HG02623 (cell line): Measurements from ENCODE around the gene ARHGAP15.
A peak's percentile ranks its signal among the peaks of the same experiment; 100 is the strongest.
"Not testable (repeated sequence)": the region's sequence is repeated elsewhere in the genome, so short reads cannot be mapped to it uniquely, and the experiment has no call there.

Experiments used
- ATAC-seq: cut with Tn5 transposase; IDR thresholded peaks from one replicate; pipeline ENCODE4 v1.9.1; 2021; ENCODE audit warnings: moderate library complexity; ENCODE audit not compliant: unreplicated experiment

Gene ARHGAP15

DNA sequence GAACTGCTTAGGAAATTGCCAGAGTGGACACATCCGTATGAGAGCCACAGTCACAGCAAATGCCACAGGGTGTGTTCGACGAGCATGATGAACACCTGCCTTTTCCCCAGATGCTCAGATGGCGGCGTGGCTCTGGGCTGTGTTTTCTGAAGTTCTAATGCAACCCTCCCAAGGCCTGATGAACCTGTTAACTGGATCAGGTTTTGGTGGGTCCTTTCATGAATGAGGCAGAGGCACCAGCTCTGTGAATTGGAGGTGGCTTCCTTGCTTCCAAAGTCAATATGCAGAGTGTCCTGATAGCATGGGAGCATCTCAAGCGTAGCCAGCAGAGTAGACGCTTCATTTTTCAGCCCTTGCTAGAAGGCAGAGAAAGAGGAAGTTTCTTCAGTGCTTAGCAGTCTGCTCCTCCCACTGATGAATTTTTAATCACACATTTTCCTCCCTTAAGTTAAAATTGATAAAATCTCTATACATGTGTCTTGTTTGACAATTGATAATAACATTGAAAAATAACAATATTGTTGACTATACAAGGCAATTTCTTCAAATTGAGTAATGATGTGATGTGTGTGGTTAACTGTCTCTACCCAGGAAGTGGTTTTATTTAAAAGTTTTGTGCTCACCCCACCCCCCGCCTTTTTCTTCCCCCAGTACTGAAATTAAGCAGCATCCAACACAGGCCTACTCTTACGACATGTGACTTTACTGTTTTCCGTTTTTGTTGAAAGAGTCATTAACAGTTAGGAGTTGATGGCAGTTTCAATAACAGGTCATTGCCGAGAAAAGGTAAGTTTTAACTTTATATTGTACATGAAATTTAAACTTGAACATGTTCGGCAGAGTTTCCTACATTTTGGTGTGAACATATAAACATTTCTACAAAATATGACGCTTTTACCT lies at the start of gene ARHGAP15:
TSS of gene ARHGAP15 (plus strand) at position 739 of the 900 bp plus-strand sequence.
- ATAC-seq: peak; percentile 91

DNA sequence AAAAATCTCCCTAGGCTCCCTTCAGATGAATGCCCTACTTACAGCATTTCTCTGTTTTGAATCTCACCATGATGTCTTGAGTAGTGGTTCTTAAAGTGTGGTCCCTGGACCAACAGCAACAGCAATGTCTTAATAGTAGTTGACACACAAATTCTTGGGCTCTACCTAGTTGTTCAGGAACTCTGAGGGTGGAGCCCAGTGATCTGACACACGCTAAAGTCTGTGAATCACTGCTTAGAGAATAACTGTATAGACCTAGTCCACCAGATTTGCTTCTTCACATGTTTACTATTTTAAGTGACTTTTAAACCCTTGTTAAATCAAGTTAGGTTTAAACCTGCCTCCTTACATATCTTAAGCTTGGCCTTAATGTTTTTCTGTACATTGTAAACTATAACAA lies 47.6 kb upstream of the ARHGAP15 start:
- no peak for ATAC-seq

DNA sequence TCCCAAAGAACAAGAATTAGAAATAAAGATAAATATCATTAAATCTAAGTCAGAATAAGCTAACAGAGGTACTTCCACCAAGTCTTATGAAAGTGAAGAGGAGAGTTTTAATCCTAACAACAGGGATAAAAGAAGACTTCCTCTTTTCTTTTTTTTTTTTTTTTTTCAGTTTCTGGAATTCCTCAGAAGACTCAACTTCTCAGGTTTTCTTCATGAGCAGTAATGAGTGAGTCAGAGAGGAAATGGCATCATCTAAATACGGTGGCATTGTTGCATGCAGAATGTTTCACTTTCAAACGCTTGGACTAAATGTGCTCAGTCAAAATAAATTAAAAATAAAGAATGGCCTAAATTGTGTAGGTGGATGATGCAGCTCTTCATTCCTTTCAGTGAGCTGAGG lies 45.6 kb upstream of the ARHGAP15 start:
- ATAC-seq: no peak

DNA sequence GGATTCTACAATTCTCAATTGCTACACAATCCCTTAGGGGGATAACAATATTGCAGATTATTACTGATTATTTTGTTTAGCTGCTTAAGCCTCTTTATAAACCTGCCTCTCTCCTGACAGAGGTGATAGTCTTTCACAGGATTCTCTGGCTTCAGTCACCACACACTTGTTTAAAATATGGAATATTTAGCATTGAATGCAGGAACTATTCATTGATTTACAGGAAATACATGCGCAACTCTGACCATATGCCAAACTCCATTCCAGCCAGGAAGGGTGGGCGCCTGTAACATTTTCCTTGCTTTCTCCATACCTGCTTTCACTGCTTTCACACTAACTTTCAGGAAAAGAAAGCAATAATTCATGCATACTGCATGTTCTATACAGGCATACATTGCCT lies 44.8 kb upstream of the ARHGAP15 start:
- ATAC-seq: no peak

DNA sequence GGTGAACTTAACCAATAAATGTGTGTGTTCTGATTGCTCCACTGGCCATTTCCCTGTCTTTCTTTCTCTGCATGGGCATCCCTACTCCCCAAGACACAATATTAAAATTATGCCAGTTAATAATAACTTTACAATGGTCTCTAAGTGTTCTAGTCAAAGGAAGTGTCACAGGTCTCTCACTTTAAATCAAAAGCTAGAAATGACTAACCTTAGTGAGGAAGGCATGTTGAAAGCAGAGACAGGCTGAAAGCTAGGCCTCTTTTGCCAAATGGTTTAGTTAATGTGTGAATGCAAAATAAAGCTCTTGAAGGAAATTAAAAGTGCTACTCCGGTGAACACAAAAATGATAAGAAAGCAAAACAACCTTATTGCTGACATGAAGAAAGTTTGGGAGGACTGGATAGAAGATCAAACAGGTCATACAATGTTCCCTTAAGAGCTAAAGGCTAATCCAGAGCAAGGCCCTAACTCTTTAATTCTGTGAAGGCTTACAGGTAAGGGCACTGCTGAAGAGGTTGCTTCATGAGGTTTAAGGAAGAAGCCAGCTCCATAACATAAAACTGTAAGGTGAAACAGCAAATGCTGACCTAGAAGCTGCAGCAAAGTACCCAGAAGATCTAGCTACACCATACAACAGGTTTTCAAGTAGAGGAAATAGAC lies 44.0 kb upstream of the ARHGAP15 start:
- peak; percentile 63 for ATAC-seq

DNA sequence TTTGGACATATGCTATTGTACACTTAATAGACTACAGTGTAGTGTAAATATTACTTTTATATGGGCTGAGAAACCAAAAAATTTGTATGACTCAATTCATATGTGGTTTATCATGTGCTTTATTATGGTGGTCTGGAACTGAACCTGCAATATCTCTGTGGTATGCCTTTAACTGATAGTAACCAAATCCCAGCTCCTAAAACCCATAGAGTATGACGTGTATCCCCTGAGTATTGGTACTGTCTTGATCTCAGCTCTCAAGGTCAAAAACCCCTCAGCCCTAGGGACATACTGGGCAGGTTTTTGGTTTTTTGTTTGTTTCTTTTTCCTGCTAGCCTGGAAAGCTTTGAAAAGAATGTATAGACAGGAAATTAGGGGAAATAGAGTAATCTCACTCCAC lies 42.2 kb upstream of the ARHGAP15 start:
- no peak for ATAC-seq

DNA sequence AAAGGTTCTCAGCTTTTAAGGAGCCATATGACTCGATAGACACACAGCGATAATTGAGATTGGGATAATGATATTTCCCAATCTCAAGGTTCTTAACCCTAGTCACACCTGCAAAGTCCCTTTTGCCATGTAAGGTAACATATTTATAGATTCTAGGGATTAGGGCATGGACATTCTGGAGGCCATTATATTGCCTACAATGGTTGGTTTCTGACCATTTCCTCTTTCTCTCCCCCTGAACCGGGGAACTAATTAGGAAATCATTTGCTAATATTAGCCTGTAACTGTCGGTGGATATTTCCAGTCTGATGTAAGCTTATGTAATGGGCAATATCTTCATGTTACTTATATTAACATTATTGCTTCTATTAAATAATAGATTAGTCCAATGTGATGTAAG lies 40.8 kb upstream of the ARHGAP15 start:
- ATAC-seq: no peak

DNA sequence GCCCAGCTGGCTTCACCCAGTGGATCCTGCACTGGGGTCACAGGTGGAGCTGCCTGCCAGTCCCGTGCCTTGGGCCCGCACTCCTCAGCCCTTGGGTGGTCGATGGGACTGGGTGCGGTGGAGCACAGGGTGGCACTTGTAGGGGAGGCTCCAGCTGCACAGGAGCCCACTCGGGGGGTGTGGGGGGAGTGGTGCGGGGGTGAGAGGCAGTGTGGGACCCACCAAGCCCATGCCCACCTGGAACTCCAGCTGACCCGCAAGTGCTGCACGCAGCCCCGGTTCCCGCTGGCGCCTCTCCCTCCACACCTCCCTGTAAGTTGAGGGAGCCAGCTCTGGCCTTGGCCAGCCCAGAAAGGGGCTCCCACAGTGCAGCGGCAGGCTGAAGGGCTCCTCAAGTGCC lies 39.7 kb upstream of the ARHGAP15 start:
- ATAC-seq: not testable (repeated sequence)

DNA sequence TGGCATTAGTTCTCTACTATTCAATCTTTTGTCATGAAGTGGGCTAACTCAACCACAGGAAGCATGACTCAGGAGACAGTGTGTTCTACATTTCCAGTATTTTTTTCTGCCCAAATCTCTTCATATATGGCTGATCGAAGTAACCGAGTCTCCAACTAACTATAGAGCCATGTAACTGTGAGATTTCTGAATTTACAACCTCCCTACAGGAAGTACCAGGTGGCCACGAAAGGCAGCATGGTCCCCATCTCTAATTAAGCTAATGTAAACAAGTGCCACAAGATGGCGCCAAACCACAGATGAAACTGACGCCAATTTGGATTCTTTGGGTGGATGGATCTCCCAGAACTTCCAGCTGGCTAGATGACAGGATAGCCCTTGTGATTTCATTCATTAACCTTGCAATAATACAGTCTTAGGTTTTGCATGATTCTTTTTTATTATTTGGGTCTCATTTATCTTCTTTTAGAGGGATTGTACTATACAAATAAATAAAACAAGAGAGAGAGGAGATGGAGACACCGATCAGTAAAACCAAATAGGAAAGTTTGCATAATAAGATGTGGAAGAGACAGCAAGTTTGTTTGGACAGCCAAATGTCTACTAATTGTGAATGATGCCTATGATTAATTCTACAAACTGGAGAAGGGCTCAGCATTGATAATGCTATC lies 18.3 kb upstream of the ARHGAP15 start:
- ATAC-seq: peak; percentile 88

DNA sequence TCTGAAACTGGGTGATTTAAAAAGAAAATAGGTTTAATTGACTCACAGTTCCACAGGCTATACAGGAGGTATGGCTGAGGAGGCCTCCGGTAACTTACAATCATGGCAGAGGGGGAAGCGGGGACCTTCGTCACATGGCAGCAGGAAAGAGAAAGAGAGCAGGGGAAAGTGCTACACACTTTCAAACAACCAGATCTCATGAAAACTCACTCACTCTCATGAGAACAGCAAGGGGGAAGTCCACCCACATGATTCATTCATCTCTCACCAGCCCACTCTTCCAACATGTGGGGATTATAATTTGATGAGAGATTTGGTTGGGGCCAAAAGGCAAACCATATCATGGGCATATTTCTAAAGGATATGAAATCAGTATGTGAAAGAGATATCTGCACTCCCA lies 12.0 kb upstream of the ARHGAP15 start:
- no peak for ATAC-seq

DNA sequence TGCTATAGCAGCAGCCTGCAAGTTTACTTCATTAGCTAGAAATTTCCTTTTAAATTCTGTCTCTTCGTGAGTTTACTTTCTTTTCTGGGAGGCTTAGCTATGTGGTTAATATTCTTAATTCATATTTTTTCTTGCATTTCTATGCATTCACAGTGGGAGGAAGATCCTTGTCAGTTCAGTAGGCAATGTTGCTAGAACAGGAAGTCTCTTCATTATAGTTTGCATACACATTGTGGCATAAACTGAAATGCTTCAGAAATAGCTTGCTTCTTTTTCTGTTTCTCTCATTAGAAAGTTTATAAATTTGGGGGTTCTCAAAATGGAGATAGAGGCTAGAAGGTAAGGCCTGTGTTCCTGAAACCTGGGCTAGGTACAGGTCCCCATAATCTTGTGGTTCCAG lies 8.1 kb upstream of the ARHGAP15 start:
- no peak for ATAC-seq

DNA sequence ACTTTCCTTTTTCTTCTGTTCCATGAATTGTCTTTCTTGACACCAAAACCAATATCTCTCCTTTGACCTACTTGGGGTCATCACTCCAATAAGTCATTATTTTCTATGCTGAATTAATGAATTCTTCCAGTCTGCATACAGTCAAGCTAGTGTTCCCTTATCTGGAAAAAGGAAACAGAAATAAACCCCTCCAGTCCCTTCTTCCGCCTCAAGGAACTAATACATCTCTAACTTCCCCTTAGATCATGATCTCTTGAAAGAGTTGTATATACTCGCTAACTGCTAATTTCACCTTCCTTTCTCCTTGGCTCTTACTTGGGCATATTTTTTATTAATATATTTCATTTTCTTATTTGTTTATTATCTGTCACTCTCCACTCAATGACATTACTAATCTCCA lies 7.3 kb upstream of the ARHGAP15 start:
- no peak for ATAC-seq

DNA sequence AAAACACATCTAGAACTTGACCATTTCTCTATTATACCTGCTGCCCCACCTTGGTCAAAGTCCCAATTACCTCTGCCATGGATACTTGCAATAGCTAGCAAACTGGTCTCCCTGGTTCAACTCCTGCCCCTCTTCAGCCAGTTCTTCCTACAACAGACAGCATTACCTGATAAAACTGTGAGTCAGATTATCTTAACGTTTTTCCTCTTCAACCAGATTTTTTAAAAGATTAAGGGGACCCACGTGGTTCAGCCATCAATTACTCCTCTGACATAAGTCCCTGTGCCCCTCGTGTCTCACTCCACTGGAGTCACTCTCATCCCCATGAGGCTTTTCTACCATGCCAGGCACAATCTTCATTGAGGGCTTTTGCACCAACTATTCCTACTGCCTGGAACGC lies 5.3 kb upstream of the ARHGAP15 start:
- no peak for ATAC-seq

DNA sequence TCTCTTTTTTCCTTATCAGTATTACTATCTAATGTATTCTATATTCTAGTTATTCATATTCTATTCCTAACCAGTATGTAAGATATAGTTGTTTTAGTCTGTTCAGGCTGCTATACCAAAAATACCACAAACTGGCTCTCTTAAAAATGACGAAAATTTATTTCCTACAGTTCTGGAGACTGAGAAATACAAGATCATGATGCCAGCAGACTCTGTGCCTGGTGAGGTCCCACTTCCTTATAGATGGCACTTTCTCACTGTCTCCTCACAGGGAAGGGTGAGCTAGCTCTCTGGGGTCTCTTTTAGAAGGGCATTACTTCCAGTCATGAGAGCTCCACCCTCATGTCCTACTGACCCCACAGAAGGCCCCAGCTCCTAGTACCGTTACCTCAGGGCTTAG lies 4.8 kb upstream of the ARHGAP15 start:
- ATAC-seq: no peak

DNA sequence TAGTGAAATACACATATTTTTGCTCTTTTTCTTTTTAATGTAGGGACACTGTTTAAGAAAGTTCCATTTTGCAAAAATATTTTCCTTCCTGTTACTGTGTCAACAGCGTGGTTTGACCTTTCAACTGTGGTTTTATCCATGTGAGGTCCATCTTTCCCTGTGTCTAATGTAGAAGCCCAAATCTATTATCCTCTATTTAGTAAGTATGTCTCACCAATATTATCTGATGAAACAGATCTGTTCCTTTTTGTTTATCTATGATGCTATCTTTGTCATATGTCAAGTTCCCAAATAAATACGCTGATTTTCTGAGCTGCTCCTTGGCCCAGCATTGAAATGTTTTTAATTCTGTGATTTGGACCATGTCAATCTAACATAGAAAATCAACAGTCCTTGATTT lies 3.5 kb upstream of the ARHGAP15 start:
- ATAC-seq: no peak

DNA sequence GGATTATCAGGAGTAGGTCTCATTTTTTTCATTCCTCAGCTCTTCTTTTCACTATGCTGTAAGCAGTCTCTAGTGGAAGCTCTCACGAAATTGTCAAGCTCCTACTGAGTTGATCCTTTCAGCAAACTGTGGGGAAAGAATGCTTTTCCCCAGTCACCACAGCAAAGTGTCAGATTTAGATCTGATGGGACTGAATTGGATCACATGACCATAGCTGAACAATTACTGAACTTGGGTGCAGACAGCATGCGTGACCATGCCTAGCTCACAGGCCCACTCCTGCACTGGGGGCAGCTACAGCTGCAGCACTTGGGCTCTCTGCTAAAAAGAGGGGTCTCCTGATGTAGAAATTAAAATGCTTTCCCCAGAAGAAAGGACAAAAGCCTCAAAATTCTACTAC lies 3.1 kb downstream of the ARHGAP15 start:
- ATAC-seq: no peak

DNA sequence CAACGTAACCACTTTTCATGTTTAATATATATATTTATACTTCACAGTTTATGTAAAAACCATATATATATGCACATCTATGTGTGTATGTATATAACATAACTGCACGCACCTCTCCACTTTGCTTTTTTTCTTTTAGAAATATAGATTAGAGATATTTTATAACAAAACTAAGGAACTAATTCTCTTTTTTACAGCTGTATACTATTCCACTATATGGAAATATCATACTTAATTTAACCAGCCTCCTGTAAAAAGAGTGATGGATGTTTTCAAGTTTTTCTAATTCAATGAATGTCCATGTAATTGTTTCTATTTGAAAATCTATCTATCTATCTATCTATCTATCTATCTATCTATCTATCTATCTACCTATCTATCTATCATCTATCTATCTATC lies 4.6 kb downstream of the ARHGAP15 start:
- no peak for ATAC-seq

DNA sequence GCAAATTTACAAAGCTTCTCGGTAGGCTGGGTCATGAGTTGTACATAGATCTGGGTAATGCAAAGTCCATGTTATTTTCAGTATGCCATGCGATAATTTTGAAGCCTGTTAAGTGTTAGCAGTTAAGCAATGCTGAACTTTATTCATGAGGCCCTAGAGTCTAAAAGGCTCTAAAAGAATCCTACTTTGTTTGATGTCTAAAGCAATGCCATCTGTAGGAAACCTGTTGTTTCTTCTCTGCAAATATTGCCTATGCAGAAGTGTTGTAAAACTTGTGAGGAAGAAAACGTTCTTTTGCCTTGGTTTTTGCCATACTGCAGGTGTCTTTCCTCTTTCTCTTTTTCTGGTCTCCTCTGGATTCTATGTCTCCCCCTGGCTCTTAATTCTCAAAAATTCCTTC lies 9.1 kb downstream of the ARHGAP15 start:
- no peak for ATAC-seq

DNA sequence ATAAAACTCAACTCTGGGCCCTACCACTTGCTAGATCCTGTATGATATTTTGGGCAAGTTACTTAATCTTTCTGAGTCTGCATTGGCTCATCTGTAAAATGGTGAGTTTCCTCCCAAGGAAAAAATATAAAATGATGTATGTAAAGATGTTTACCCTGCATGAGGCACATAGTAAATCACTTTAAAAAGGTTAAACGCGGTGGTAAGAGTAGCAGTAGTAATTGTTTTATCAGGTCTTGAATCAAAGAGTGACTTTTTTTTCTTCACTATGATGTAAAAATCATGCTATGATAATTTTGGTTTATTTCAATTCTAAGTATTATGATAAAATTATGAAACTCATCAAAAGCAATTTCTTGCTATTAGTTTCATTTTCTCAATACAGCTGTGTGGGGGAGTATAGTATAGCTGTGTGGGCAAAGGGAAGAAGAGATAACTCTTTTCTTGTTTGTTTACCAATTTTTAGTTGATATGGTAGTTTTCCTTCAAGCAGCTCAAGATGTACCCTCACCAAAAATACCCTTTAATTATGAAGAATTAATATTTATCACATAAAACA lies 10.7 kb downstream of the ARHGAP15 start:
- ATAC-seq: peak; percentile 26

DNA sequence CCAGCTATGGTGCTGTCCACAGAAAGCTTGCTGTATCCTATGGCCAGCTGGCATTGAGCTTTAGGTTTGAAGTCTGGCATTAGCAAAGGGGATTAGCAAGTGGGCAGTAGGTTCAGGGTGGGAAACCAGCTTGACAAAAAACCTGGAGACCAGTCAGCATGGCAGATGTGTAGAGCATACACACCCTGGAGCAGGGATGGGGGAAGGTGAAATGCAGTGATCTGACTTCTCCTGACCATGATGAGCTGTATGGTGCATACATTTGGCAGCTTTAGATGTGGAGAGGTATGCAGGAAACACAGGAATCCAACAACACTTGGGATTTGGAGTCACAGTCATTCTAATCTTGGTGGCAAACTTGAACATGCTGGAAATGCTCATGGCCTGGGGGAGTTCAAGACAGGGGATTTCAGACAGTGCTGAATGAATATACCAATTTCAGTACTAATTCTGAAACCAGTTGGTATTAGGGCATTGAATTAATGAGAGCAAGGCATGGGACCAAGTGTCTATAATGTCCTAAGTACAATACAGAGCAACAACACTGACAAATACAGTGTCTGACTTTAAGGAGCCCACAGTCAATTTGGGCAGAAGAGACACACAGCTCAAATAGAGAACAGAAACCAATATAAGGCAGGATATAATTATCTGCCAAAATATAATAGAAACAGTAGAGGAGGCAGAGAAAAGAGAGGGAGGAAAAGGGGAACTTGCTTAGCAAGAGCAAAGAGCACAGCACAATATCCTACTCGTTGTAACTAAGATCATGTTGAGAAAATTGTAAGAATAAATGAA lies 11.8 kb downstream of the ARHGAP15 start:
- peak; percentile 68 for ATAC-seq

DNA sequence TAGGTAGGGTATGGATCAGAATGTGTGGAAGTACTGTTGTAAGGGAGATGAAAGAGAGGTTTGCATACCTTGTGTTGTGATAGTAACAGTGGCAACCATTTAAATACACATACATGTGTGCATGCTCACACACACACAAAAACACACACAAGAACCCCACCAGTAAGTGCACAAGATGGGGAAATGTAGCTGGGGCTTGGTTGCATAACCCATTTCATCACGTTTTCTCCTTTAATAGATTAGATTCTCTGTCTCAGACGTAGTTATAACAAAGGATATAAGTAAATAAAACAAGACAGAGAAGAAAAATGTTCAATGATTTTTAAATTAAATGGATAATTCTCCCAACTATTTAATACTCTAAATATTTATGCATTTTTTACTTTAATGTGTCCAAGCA lies 13.4 kb downstream of the ARHGAP15 start:
- ATAC-seq: no peak
